Upper lobe of left lung (tissue), 4 donors: ENCODE results near the gene STIM1.

Experiments used
- CTCF ChIP-seq, 6 experiments: fragments of 450-650 bp in 4 of 6; fragments of 200-600 bp in 2 of 6; sonication (generic) in 2 of 6; IDR thresholded peaks; one replicate each; pipeline ENCODE4 v1.5.1; 2016 to 2019; ENCODE audit warnings: antibody characterized with exemption in 6 of 6
- EP300 ChIP-seq, 4 donors: sonication (generic); formaldehyde crosslinking; IDR thresholded peaks; one replicate each; pipeline ENCODE4 v1.5.1; 2017; ENCODE audit warnings: antibody characterized with exemption in 4 of 4, control low read depth in 2 of 4
- POLR2AphosphoS5 ChIP-seq, 2 donors: sonication (generic); formaldehyde crosslinking; IDR thresholded peaks; one replicate each; pipeline ENCODE4 v1.5.1; 2017; ENCODE audit warnings: antibody characterized with exemption in 2 of 2

- TF ChIP-seq CTCF (IDR thresholded peaks at IDR 0.05) (no peak), POLR2AphosphoS5 (IDR thresholded peaks at IDR 0.05) (no peak), EP300 (IDR thresholded peaks at IDR 0.05) (no peak)
Observed at GRCh38 chr11:3956748-3957147, 101.3 kb downstream of the STIM1 start.
